NOMO-1 treated with dmso at 0.1 percent for 144 hours (cell line): Measurements from ENCODE around the gene PICALM.

Experiments
- DNase-seq: peaks from one replicate; lab custom pipeline; 2025; ENCODE audit not compliant: unreplicated experiment; lab: John Stamatoyannopoulos, UW

PICALM gene

GRCh38 chr11:86081455-86081854 is 12.6 kb upstream of the PICALM start:
- DNase-seq: no peak

GRCh38 chr11:86079421-86079820 is 10.5 kb upstream of the PICALM start:
- DNase-seq: no peak

- no peak for DNase-seq
Observed at GRCh38 chr11:86073948-86074347, 5.1 kb upstream of the PICALM start.

- no peak for DNase-seq
Observed at GRCh38 chr11:86072211-86072610, 3.3 kb upstream of the PICALM start.

GRCh38 chr11:86070142-86071056 is 1.5 kb upstream of the PICALM start:
- no peak for DNase-seq

- peak; percentile 88 for DNase-seq
Observed at GRCh38 chr11:86069408-86070101, 671 bp upstream of the PICALM start.

GRCh38 chr11:86068138-86068871 is 579 bp downstream of the PICALM start:
- DNase-seq: no peak

GRCh38 chr11:86067851-86068137 is 1.1 kb downstream of the PICALM start:
- DNase-seq: no peak

- peak; percentile 36 for DNase-seq
Observed at GRCh38 chr11:86067009-86067850, 1.7 kb downstream of the PICALM start.

- DNase-seq: no peak
Observed at GRCh38 chr11:86066657-86067008, 2.3 kb downstream of the PICALM start.

- DNase-seq: no peak
Observed at GRCh38 chr11:86066033-86066432, 2.9 kb downstream of the PICALM start.

- DNase-seq: no peak
Observed at GRCh38 chr11:86064220-86064803, 4.6 kb downstream of the PICALM start.

- no peak for DNase-seq
Observed at GRCh38 chr11:86063536-86063935, 5.3 kb downstream of the PICALM start.

GRCh38 chr11:86062719-86063118 is 6.2 kb downstream of the PICALM start:
- DNase-seq: no peak

GRCh38 chr11:86061483-86062205 is 7.2 kb downstream of the PICALM start:
- no peak for DNase-seq

- no peak for DNase-seq
Observed at GRCh38 chr11:86060544-86060943, 8.3 kb downstream of the PICALM start.

- no peak for DNase-seq
Observed at GRCh38 chr11:86058360-86058759, 10.5 kb downstream of the PICALM start.

GRCh38 chr11:86056351-86056854 is 12.5 kb downstream of the PICALM start:
- no peak for DNase-seq

GRCh38 chr11:86052693-86053641 is 15.9 kb downstream of the PICALM start:
- no peak for DNase-seq
